Activated T-helper 1 cell treated with anti-CD3 and anti-CD28 coated beads, Interleukin-12 subunit alpha, Interleukin-12 subunit beta, Interleukin-2, Interleukin-4 antibody, amounts not matched to agents 30 ng/mL and 10 ng/mL and 1 ng/mL, durations not matched to agents 14 hours and 24 hours and 36 hours (primary cell): ENCODE results near the gene NUAK2. TPM values are rescaled to one million over a fixed set of nuclear protein-coding genes. Genes with fewer than 3 reads are reported as not detected.

Experiments
- DNase-seq: peaks from one replicate; pipeline ENCODE4 v3.0.0; 2021; ENCODE audit warnings: low spot score
- H3K27ac Mint-ChIP-seq: one replicate; pipeline ENCODE4 v1.8.0; 2021; ENCODE audit warnings: mild to moderate bottlenecking, mixed read lengths
- H3K27me3 Mint-ChIP-seq: one replicate; pipeline ENCODE4 v1.8.0; 2022; ENCODE audit warnings: mild to moderate bottlenecking, moderate library complexity, mixed read lengths; ENCODE audit not compliant: insufficient read depth
- H3K36me3 Mint-ChIP-seq: one replicate; pipeline ENCODE4 v1.8.0; 2021; ENCODE audit warnings: low read depth, mixed read lengths
- H3K4me1 Mint-ChIP-seq: one replicate; pipeline ENCODE4 v1.8.0; 2021; ENCODE audit warnings: low read depth, mixed read lengths
- H3K4me3 Mint-ChIP-seq: one replicate; pipeline ENCODE4 v1.8.0; 2021; ENCODE audit warnings: mild to moderate bottlenecking, moderate library complexity, mixed read lengths
- H3K9me3 Mint-ChIP-seq: one replicate; pipeline ENCODE4 v1.8.0; 2021; ENCODE audit warnings: mixed read lengths
- intact Hi-C: fragments of 100-400 bp; cut with micrococcal nuclease; formaldehyde crosslinking; loops from one replicate; pipeline ENCODE4 v1.15.1; 2024
- total RNA-seq: library from RNA; stranded (reverse); gene quantifications from 2 replicates; pipeline ENCODE4 v1.2.3, GENCODE V29; 2022

Gene NUAK2
- total RNA-seq, 1 donor from 2014 or later, result 1.1 TPM

DNA sequence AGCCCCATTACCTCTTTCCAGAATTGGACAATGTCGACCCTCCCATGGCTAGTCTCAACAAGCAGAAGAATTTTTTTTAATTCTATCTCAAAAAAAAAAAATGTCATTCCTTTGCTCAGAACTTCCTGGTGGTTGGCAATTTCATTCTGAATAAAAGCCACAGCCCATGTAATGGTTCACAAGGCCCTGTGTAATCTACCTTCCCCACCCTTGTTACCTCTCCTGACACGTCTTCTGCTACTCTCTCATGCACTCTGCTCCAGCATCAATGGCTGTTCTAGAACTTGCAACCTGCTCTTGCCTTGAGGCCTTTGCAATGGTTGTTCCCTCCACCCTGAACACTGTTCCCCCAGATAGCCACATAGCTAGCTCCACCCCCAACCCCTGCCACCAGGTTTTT is 25.4 kb downstream of the NUAK2 start:
- Mint-ChIP-seq H3K27ac (no peak overlapping the region), H3K27me3 (peaks cover 12% of the 10 kb centered on the region)

DNA sequence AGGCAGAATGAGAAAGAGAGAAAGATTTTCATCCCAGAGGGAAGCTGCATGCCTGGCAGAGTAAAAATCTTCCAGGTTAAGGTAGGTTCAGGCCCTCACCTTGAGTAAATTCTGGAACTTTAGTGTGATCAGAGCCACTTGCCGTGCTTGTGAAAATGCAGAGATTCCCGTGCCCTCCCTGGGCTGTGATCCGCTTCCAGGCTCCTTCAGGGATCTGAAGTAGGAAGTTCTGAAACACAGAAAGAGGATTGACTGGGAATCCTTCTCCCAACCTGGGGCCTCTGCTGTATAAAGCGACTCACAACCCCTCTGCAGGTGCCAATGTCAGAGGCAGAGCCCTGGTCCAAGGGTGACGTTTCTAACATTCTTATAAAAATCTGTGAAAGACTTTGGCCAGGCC is 26.6 kb downstream of the NUAK2 start:
- peaks cover 11% of the 10 kb centered on the region for H3K27me3 Mint-ChIP-seq
- no peak overlapping the region for H3K27ac Mint-ChIP-seq
- no peaks in the 10 kb centered on the region for H3K36me3 Mint-ChIP-seq
- no peak for DNase-seq
- H3K4me3 Mint-ChIP-seq, result no peak overlapping the region
- peaks cover 52% of the 10 kb centered on the region for H3K4me1 Mint-ChIP-seq
- H3K9me3 Mint-ChIP-seq, result no peaks in the 10 kb centered on the region
- intact Hi-C loops, result no loop called here

More for the DNA sequence above, 25.4 kb downstream of the NUAK2 start:
- H3K4me3 Mint-ChIP-seq, result no peak overlapping the region
- DNase-seq, result no peak
- H3K36me3 Mint-ChIP-seq, result peaks cover 3% of the 10 kb centered on the region
- no peaks in the 10 kb centered on the region for H3K9me3 Mint-ChIP-seq
- intact Hi-C loops, result no loop called here
- peaks cover 52% of the 10 kb centered on the region for H3K4me1 Mint-ChIP-seq

DNA sequence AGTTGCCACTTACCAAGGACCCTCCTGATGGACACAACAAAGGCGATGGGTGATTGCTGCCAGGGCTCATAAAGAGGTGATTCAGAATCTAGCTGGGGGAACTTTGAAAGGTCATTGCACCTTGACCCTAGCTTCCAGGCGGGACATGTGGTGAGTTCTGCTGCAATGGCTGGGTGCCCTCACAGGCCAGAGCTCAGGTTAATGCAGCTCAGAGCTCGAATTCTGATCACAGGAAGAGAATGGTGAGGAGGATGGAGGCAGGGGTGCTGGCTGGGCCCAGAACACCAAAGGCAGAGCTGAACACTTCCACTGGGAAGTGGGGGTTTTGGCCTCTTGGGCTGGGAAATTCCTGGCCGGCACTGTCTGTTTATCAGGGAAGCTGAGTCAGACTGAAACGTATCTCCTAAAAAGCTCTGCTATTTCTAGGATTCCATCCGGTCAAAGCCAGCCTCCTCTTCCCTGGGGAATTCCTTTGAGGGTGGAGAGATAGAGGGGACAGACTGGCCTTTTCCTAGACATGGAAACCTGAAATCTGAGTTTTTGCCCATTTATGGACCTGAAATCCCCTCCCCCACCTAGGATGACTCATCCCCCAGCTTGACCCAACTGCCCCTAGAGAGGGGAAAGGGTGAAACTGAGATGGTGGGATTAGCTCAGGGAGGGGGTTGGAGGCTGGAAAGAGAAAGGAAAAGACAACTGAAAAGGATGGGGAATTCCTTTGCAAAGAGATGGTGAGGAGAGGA is 27.2 kb downstream of the NUAK2 start:
- intact Hi-C loops, result no loop called here
- DNase-seq, result no peak
- H3K4me3 Mint-ChIP-seq, result no peak overlapping the region
- peaks cover 8% of the 10 kb centered on the region for H3K27me3 Mint-ChIP-seq
- H3K36me3 Mint-ChIP-seq, result no peaks in the 10 kb centered on the region
- peaks cover 52% of the 10 kb centered on the region for H3K4me1 Mint-ChIP-seq
- no peaks in the 10 kb centered on the region for H3K9me3 Mint-ChIP-seq
- H3K27ac Mint-ChIP-seq, result peak overlapping the region; percentile 11

DNA sequence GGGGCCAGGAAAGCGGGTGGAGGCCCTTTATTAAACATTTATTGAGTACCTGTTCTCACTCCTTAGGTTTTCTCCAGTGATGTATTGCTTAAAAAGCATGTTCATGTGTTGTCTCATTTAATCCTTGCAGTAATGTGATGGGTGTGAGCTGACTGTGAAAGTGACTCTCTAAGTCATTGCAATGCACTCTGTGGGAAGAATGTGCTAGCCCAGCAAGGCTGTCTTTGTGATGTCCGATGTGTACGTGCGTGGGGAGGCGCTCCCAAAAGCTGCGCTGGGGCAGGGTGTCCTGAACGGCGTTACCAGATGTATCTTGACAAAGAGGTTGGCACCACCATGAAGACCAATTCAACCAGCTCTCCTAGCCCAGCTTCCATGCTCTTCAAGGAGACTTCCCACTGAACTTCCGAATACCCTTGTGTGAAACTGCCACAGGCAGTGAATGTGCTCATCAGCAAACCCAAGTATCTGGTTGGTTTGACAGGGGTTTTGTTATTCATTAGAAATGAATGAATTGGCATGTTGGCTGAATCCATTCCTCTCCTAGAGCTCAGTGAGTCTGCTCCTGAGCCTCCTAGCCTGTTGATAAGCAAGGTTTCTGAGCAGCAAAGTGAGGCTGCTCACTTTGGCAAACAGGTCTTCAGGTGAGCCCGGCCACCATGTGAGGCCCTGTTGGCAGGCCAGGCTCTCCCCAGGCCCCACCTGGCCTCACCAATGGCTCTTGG is 28.0 kb downstream of the NUAK2 start:
- Mint-ChIP-seq H3K4me3 (no peak overlapping the region), H3K4me1 (peaks cover 49% of the 10 kb centered on the region), H3K36me3 (no peaks in the 10 kb centered on the region), H3K27me3 (peaks cover 8% of the 10 kb centered on the region), H3K9me3 (no peaks in the 10 kb centered on the region), H3K27ac (no peak overlapping the region)
- DNase-seq, result no peak
- intact Hi-C loops, result no loop called here

DNA sequence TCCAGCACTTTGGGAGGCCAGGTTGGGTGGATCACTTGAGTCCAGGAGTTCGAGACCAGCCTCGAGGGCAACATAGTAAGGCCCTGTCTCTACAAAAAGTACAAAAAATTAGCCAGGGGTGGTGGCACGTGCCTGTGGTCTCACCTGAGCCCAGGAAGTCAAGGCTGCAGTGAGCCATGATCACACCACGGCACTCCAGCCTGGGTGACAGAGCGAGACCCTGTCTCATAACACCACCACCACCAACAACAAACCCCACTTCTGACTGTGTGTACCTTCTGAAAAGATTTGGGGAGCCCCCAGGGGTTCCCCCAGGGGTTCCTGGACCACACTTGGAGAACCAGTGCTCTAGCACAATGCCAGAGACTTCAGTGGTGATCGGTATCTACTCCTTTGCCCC is 29.9 kb downstream of the NUAK2 start:
- intact Hi-C loops, result no loop called here
- Mint-ChIP-seq H3K27ac (no peak overlapping the region), H3K4me1 (peaks cover 49% of the 10 kb centered on the region), H3K27me3 (peaks cover 8% of the 10 kb centered on the region), H3K4me3 (no peak overlapping the region), H3K9me3 (no peaks in the 10 kb centered on the region), H3K36me3 (no peaks in the 10 kb centered on the region)
- no peak for DNase-seq

DNA sequence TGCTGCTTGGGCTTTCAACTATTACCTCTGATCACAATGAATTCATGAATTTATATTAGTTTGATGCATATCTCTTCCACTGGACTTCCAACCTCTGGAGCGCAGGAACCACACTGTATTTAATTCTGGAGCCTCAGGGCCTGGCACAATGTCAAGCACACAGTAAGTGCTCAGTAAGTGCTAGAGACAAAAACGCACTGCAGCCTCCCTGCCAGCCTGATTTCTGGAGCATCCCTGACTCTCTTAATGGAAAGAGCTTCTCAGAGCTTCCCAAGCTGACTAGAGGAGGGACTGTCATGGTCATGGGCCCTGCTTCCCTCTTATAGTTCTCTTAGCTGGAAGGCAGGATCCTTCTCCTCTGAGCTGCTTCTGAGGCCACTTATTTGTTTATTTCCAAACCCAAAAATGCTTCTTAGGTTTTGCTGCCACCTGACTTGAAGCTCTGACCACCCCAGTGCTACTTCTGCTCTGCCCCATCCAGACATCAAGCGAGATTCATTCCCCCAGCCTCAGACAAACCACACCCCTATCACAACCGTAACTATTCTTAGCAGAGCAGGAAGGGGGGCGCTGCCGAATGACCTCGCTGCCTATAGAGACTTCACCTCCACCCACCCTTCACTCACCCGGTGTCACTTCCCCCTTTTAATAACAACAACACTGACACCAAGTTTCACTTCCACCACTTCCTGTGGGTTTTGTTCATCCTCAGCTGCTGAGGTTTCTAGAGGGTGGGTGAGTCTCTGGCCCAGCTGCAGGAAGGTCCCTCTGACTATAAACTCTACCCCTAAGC is 33.6 kb downstream of the NUAK2 start:
- H3K27me3 Mint-ChIP-seq, result peaks cover 4% of the 10 kb centered on the region
- H3K27ac Mint-ChIP-seq, result peak overlapping the region; percentile 84
- H3K9me3 Mint-ChIP-seq, result no peaks in the 10 kb centered on the region
- peak; percentile 82 for DNase-seq
- H3K4me3 Mint-ChIP-seq, result peak overlapping the region; percentile 62
- peaks cover 56% of the 10 kb centered on the region for H3K4me1 Mint-ChIP-seq
- H3K36me3 Mint-ChIP-seq, result no peaks in the 10 kb centered on the region
- intact Hi-C loops, result loop anchor here (1.0 to 10.0 kb wide), 7 partner anchors 25 to 1267 kb away; partner anchors contain the start of genes MDM4 and NUAK2

DNA sequence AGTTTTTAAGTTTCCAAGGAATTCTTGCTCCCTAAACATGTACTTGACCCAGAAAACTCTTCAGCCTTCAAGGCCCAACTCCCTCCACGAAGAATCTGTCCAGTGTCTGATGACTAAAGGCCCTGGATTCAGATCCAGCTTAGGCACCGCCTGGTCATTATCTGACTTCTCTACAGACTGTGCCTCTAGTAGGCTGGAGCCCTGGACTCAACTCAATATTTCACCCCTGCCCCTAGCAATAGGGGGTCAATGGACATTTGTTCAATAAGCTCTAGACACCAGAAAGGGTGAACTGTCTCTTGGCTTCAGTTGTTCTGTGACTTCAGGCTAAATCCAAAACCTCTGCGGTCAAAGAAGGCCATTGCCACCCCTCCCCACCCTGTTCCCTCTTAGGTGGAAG is 34.5 kb downstream of the NUAK2 start:
- DNase-seq, result no peak
- peak overlapping the region; percentile 2 for H3K27ac Mint-ChIP-seq
- peak overlapping the region; percentile 62 for H3K4me3 Mint-ChIP-seq

DNA sequence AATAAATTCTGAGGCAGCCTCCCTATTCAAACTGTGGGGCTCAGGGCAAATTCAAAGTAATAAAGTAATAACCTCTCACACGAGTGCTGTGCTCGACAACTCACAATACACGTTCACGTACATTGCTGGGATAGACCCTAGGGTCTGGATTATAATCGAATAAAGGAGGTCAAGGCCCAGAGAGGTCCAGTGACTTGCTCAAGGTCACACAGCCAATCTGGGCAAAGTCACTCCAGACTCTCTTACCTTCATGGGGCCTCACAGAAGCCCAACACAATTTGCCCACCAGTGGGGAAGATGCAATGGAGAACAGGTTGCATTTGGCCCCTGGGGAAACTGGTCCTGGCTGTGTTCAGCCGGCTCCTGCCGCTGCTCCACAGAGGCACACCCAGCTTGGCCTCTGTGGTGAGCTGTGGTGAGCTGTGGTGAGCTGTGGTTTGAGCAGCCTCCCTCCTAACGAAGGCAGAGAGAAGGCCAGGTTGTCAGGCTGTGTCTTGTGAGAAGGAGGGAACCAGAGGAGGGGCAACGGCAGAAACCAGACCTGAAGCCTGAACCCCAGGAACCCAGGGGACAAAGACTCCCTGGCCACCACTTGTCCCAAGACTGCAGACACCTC is 35.1 kb downstream of the NUAK2 start:
- Mint-ChIP-seq H3K27me3 (peaks cover 9% of the 10 kb centered on the region), H3K27ac (peak overlapping the region; percentile 90), H3K9me3 (no peaks in the 10 kb centered on the region), H3K4me3 (peak overlapping the region; percentile 64), H3K36me3 (no peaks in the 10 kb centered on the region), H3K4me1 (peaks cover 65% of the 10 kb centered on the region)
- peak; percentile 80 for DNase-seq
- intact Hi-C loops, result loop anchor here (10.0 kb wide), 3 partner anchors 458 to 1268 kb away; partner anchors contain the start of gene MDM4

More for the DNA sequence above, 34.5 kb downstream of the NUAK2 start:
- Mint-ChIP-seq H3K27me3 (peaks cover 9% of the 10 kb centered on the region), H3K4me1 (peaks cover 65% of the 10 kb centered on the region), H3K9me3 (no peaks in the 10 kb centered on the region), H3K36me3 (no peaks in the 10 kb centered on the region)
- intact Hi-C loops, result loop anchor here (10.0 kb wide), 3 partner anchors 458 to 1268 kb away; partner anchors contain the start of gene MDM4

DNA sequence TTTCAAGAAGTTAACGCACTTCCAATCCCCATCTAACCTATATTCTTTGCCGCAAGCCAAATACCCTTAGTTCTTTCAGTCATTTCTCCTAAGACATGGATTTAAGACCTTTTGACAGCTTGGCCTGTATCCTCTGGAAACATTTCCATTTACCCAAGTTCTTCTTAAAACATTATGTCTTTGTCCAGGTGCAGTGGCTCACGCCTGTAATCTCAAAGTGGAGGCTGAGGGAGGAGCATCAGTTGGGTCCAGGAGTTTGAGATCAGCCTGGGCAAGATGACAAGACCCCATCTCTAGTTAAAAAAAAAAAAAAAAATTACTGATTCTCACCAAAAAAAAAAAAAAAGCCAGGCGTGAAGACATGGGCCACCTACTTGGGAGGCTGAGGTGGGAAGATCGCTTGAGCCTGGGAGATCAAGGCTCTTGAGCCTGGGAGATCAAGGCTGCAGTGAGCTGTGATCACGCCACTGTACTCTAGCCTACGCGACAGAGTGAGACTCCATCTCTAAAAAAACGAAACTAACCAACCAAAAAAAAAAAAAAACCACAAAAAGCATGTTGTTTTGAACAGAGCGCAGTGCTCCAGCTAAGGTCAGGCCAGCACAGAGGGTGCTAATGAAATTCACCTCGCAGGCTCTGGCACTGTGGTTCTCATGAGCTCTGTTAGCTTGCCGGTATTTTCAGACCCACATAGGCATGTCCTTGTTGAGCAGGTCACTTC is 36.0 kb downstream of the NUAK2 start:
- peak overlapping the region; percentile 64 for H3K4me3 Mint-ChIP-seq

DNA sequence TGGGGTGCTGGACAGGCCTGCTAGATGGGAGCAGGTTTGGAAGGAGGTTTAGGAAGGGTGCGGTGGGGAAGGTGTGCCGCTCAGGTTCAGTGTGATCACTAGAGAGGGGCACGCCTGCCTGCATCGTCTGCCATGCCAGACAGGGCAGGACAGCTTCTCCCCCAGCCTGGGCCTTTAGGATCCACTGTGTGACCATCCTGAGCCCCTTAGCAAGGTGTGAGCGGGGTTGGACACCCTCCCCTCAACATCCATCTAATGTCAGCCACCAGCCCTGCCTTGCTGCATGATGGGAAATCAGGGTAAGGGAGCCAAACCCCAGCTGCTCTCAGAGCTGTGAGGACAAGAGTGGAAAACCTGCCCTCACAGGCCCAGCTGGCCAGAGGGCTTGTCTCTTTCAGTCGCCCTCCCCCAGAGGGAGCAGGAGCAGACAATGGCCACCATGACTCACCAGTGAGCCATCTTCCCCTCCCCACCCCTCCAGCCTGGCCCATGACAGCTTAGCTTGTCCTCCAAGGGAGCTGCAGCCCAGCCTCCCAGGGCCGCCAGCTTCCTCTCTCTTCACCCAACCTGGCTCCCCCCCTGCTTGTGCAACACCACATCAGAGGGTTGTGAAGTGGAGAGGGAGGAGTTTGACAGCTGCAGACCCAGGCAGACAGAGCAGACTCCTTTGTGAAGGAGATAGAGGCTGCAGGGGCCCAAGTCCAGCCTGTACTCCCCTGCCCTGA is 37.0 kb downstream of the NUAK2 start:
- intact Hi-C loops, result loop anchor here (1.0 to 10.0 kb wide), 9 partner anchors 11 to 1270 kb away; partner anchors contain the start of genes MDM4 and NUAK2
- peak; percentile 84 for DNase-seq
- peaks cover 75% of the 10 kb centered on the region for H3K4me1 Mint-ChIP-seq
- H3K36me3 Mint-ChIP-seq, result peaks cover 6% of the 10 kb centered on the region
- peaks cover 4% of the 10 kb centered on the region for H3K9me3 Mint-ChIP-seq
- H3K27ac Mint-ChIP-seq, result peak overlapping the region; percentile 90
- H3K27me3 Mint-ChIP-seq, result peaks cover 9% of the 10 kb centered on the region
- peak overlapping the region; percentile 64 for H3K4me3 Mint-ChIP-seq

More for the DNA sequence above, 36.0 kb downstream of the NUAK2 start:
- intact Hi-C loops, result loop anchor here (1.0 to 10.0 kb wide), 7 partner anchors 12 to 1269 kb away; partner anchors contain the start of genes MDM4 and NUAK2
- peaks cover 65% of the 10 kb centered on the region for H3K4me1 Mint-ChIP-seq
- DNase-seq, result peak; percentile 40
- peak overlapping the region; percentile 90 for H3K27ac Mint-ChIP-seq
- H3K36me3 Mint-ChIP-seq, result no peaks in the 10 kb centered on the region
- peaks cover 4% of the 10 kb centered on the region for H3K9me3 Mint-ChIP-seq
- peaks cover 9% of the 10 kb centered on the region for H3K27me3 Mint-ChIP-seq
